Measurements from ENCODE around the gene ETV7.
"Not testable (repeated sequence)": the region's sequence is repeated elsewhere in the genome, so short reads cannot be mapped to it uniquely, and the experiment has no call there.

The ETV7 gene

DNA sequence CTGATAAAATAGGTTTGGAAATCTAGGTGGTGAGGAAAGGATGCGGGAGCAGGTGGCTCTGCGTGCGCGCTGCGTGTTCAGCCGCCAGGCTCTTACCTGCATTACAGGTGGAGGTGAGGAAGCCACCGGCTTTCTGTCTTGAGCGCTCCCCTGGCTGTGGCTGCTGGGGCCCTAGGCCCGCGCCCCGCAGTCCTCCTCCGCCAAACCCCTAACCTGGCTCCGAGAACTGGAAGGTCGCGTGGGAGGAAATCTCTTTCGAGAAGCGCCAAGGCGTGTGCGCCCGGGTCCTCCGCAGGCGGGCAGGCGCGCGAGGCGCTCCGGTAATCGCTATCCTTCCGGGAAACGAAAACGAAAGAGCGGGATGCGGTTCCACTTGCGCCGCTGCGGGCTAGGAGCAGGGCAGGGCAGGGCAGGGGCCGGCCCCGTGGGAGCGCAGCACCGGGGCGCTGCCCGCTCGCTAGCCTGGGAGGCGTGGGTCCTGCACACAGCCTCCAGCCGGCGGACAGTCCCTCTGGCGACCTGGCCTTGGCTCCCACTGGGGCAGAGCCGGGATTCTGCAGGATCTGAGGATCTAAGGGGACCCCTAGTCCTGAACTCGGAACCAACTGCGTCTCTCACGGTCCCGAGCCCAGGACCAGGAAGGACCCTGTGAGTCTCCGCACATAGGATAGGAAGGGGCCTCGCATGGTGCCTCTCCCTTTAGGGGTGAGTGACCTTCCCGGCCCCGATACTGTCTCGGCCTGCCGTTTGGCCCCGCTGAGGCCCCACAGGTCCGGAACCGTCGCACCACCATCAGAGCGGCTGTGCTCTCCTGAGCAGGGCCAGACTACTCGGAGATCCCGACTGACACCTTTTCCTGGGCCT is at the start of gene ETV7:
ETV7 (minus strand) TSS at position 230 of the 864 bp plus-strand sequence; CDS start at position 102, 128 bp downstream.
- DNase-seq: no peak

GRCh38 chr6:36436466-36436865 is 49.0 kb upstream of the ETV7 start:
- DNase-seq: no peak

GRCh38 chr6:36432151-36432671 is 44.7 kb upstream of the ETV7 start:
- DNase-seq: no peak

DNA sequence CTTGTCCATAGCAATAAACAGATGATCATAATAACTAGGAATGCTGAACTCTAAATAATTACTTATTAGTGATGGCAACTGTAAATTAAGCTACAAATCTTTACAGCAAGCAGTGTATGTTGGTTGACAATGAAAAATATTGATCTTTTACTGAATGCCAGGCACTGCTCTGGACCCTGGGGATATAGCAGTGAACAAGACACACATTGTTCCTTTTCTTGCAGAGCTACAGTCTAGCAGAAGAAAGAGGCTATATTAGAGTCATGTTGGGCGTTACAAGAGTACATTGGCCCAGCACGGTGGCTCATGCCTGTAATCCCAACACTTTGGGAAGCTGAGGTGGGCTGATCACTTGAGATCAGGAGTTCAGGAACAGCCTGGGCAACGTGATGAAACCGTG is 43.7 kb upstream of the ETV7 start:
- no peak for DNase-seq

- no peak for DNase-seq
These were observed 42.9 kb upstream of the ETV7 start for GRCh38 chr6:36430351-36430750.

DNA sequence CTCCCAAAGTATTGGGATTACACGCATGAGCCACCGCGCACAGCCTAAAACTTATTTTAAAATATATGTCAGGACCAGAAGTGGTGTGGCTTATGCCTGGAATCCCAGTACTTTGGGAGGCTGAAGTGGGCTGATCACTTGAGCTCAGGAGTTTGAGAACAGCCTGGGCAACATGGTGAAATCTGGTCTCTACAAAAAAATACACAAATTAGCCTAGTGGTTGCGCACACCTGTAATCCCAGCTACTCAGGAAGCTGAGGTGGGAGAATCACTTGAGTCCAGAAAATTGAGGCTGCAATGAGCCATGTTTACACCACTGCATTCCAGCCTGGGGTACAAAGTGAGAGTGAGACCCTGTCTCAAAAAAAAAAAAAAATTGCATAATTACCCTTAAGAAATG is 41.4 kb upstream of the ETV7 start:
- no peak for DNase-seq

- no peak for DNase-seq
These were observed 39.2 kb upstream of the ETV7 start for GRCh38 chr6:36426622-36427021.

- DNase-seq: peak; percentile 94 to 95
These were observed 35.8 kb upstream of the ETV7 start for GRCh38 chr6:36423101-36423824.

DNA sequence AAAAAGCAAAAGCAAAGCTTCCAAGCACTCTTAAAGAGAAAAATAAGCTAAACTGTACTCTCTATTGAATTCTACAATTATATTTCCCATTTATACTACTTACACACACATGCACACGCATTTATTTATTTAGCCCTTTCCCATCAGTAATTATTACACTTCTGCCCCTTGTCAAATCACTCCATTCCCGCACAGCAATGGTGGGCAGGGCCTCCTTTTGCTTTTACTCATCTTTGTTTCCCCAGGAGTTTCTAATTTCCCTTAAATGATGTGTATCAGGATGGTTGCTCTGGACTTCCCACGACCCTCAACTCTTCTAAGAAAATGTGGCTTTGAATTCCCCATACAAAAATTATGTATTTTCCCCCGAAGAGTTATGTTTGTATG is 35.2 kb upstream of the ETV7 start:
- DNase-seq: no peak

- no peak for DNase-seq
These were observed 31.8 kb upstream of the ETV7 start for GRCh38 chr6:36419310-36419709.

GRCh38 chr6:36418558-36418957 is 31.1 kb upstream of the ETV7 start:
- DNase-seq: no peak

DNA sequence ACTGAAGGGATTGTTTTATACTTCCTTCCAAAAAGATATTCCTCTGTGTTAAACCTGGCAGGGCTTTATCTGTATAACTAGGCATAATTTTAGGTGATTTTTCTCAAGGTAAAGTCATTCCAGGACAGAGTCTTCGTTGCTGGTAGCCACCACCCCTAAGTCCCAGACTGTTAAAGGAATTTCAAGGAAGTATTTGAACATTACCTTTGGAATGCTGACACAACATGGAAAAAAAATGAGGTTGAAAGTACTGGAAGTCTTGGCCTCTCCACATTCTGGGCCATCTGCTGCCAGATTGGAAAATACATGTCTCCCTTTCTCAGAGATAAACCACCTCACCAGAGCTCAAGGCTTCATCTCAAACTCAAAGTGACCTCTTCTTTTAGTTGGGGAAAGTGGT is 27.0 kb upstream of the ETV7 start:
- DNase-seq: no peak

DNA sequence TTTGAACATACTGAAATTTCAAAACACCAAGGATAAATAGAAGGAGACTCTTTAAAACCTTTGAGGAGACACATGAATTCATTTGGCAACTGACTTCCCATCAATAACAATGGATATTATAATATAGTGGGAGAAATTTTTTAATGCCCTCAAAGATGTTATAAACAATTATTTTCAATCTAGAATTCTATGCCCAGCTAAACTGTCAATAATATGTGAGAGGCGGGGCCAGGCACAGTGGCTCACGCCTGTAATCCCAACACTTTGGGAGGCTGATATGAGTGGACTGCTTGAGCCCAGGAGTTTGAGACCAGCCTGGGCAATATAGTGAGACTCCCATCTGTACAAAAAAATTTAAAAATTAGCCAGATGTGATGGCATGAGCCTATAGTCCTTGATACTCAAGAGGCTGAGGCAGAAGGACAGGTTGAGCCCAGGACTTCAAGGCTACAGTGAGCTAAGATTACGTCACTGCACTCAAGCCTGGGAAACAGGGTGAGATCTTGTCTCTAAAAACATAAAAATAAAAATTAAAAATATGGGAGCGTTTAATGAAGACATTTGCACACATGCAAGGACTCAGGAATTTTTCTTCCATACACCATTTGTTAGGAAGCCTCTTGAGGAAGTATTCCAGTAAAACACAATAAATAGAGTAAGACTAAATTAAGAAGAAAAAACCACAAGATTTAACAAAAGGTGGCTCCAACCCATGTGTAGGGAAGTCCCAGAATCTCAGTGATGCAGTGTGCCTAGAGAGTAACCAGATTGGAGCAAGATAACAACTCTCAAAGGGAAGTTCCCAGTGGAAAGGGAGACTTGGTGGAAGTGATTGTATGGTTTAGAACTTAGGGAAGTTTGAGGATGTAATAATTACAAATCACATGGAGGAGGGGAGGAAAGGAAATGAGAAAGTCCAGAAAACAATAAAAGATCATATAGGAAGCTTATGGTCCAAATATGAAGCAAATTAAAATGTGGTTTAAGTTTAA is 26.3 kb upstream of the ETV7 start:
- DNase-seq: no peak

- DNase-seq: not testable (repeated sequence)
These were observed 22.2 kb upstream of the ETV7 start for GRCh38 chr6:36409718-36410117.

- no peak for DNase-seq
These were observed 16.7 kb upstream of the ETV7 start for GRCh38 chr6:36404164-36404563.

GRCh38 chr6:36402481-36402880 is 15.0 kb upstream of the ETV7 start:
- DNase-seq: no peak

DNA sequence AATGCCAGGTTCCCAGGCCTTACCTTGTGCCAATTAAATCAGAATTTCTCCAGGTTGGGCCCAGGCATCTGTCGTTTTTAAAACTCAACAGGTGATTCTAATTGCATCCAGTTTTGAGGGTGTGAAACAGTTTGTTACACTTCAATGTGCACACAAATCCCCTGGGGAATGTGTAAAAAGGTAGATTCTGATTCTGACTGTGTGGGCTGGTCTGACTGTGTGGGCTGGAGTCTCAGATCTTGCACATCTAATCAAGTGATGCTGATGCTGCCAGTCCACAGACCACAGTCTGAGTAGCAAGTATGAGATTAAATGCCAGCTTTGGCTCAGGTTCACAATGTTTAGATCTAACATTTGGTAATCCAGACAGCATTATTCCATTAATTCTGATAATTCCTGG is 12.5 kb upstream of the ETV7 start:
- DNase-seq: no peak

GRCh38 chr6:36392621-36393020 is 5.2 kb upstream of the ETV7 start:
- DNase-seq: no peak

DNA sequence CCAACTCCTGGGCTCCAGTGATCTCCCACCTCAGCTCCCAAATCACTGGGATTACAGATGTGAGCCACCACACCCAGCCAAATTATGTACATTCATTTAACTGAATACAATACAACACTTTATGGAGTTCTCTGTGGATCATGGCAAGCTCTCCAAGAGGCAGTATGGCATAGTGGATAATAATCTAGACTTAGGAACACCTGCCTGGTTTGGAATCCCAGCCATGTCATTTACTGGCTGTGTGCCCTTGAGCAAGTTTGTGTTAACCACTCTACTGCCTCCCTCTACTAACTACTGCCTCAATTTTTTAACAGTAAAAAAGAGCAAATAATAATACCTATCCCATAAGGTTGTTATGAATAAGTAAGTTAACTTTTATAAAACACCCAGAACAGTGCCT is 1.9 kb upstream of the ETV7 start:
- DNase-seq: no peak

- no peak for DNase-seq
These were observed 702 bp downstream of the ETV7 start for GRCh38 chr6:36386495-36387439.

- DNase-seq: no peak
These were observed 3.4 kb downstream of the ETV7 start for GRCh38 chr6:36384095-36384494.

DNA sequence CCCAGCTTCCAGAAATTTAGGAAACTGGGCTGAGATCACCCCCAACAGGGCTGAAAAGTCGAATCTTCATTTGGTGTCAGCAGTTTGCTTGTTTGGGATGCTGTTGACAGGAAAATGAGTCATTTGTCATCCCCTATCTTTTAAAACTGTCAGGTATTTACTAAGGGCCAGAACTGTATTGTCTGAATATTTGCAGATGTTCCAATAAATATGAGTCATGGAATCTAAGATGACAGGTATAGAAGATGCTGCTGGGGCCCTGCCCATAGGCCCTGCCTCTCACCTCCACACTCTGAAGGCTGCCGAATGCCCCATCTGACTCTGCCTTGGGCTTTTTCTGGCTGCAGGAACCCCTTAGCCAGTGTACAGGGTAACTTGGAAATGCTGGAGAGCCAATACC is 3.9 kb downstream of the ETV7 start:
- DNase-seq: no peak
